ENCODE data around the gene DNMT3B.

DNA sequence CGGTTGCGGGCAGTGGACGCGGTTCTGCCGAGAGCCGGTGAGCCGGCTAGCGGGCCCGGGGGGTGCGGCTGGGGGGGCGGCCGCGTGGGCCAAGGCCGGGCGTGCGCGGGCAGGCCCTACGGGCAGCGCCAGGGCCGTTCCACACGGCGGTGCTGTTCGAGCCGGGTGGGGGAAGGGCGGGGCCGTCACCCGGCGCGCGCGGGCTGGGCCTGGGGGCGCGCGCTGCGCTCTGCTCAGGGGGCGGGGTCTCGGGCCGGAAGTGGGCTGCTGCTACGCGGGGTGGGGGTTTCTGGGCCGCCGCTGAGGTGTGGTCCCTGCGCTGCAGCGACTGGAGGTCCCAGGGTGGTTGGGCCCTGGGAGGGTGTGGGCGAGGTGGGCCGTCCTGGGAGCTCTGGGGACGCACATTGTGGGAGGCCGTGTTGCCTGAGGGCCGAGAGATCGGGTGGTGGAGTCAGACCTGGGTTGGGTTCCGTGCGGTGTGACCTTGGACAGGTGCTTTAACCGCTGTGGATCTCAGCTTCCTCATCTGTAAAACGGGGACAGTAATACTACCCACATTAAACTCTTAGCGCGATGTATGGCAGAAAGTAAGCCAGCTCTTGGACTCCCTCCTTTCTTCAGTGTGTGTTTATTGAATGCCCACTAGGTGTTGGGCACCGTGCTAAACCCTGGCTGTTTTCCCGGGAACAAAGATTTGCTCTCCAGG, 58.0 kb downstream of the DNMT3B start:
- peak in 1 of 4 donors; percentile 65 for TF ChIP-seq POLR2A (IDR thresholded peaks at IDR 0.05)
- TF ChIP-seq, protein P1, sequence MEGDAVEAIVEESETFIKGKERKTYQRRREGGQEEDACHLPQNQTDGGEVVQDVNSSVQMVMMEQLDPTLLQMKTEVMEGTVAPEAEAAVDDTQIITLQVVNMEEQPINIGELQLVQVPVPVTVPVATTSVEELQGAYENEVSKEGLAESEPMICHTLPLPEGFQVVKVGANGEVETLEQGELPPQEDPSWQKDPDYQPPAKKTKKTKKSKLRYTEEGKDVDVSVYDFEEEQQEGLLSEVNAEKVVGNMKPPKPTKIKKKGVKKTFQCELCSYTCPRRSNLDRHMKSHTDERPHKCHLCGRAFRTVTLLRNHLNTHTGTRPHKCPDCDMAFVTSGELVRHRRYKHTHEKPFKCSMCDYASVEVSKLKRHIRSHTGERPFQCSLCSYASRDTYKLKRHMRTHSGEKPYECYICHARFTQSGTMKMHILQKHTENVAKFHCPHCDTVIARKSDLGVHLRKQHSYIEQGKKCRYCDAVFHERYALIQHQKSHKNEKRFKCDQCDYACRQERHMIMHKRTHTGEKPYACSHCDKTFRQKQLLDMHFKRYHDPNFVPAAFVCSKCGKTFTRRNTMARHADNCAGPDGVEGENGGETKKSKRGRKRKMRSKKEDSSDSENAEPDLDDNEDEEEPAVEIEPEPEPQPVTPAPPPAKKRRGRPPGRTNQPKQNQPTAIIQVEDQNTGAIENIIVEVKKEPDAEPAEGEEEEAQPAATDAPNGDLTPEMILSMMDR (IDR thresholded peaks at IDR 0.05): no peak
- no peak for TF ChIP-seq EP300 (IDR thresholded peaks at IDR 0.05)
